NCI-H1092 (cell line): ENCODE results near the gene CDK19.

Experiments
- DNase-seq: peaks from one replicate; lab custom pipeline; 2025; lab: John Stamatoyannopoulos, UW

CDK19 gene

GRCh38 chr6:110575925-110576463 is 239.3 kb downstream of the CDK19 start:
- DNase-seq: no peak

DNA sequence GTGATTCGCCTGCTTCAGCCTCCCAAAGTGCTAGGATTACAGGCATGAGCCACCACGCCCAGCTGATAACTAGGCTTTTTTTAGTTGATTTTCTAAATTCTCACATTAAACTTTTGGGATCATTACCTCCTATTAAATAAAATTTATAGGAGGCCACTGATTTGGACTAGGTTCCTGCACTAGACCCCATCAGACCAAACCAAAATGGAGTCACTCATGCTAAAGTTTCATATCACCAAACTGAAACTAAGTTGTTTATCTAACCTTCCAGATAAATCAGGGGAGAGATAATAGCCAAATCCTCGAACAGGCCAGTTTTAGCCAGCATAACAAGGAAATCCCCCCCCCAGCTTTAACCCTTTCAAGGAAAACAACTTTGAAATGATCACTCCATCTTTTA is 240.5 kb downstream of the CDK19 start:
- no peak for DNase-seq

DNA sequence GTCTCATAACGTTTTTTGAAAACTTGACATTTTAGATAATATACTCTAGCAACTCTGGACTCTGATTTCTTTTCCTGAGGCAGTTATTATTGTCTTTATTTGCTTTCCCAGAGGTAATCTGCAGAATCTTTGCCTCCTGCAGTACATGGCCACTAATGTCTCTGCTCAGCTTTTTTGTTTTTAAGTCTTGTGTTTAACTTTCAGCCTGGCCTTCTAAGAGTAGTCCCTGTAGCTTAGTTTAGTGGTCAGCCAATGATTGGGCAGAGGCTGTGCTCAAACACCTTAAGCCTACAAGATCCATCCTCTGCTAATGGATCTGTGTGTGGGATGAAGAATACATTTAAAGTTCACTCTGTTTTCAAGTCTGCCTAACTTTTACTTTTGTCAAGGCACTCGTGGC is 241.7 kb downstream of the CDK19 start:
- no peak for DNase-seq

- DNase-seq: no peak
These were observed 242.1 kb downstream of the CDK19 start for GRCh38 chr6:110573136-110573535.

DNA sequence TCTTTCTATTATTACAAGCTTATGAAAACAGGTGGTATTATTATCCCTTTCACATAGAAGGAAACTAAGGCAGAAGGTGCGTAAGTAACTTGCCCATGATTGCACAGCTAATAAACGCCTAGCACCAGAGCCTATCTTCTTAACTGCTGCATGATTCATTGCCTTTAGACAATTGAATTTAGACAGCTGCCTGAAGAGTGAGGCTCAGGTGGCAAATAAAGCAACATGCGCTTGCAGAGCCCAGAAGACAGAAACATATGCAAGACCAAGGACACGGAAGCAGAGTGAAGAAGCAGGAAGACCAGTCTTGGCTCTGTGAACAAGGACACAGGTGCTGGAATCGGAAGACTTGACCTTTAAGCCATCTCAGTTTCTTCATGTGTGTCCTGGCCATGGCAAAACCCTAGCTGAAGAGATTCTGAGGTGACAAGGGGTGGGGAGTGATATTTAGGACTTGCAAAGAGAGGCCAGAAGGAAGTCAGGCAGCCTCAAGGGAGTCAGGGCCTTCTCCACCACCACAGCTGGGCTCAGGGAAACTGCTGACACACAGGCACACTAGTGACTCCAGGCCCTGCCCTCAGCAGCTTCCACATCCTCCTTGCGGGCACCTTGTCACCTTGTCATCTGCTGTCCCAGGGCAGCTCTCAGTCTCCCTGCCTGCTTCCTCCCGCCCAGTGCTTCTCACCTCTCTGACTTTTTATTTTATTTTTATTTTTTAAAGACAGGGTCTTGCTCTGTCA is 247.1 kb downstream of the CDK19 start:
- no peak for DNase-seq

GRCh38 chr6:110566346-110567125 is 248.7 kb downstream of the CDK19 start:
- DNase-seq: no peak

DNA sequence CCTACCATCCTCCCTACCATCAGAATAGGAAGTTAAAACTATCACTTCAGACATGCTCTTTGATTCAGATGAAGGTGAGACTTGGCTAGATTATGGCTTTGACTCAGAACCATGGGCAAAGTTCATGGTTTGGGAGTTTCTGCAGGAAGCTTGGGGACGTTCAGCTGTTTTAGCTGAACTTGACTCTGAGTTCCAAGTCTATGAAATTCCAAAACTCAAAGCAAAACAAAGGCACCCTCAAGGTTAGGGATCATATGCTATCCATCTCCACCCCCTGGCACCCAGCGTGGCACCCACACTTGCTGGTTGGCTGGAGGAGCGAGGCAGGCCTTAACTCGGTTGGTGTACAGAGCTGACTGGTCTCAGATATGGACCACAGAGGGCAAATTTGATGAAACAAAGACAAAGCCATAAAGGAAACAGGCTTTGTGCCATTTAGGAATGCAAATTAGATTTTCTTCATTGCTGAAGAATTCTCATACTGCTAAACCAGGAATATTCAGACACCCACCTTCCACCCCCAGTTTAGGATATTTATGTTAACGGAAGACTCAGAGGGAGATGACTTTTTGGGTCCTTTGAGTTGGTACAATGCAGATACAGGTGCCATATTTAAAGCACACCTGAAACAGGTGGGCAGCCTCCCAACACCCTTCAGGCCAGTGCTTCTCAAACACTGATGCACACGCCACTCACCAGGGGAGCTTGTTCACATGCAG is 250.4 kb downstream of the CDK19 start:
- no peak for DNase-seq

- peak; percentile 0 for DNase-seq
These were observed 251.6 kb downstream of the CDK19 start for GRCh38 chr6:110563711-110564110.

DNA sequence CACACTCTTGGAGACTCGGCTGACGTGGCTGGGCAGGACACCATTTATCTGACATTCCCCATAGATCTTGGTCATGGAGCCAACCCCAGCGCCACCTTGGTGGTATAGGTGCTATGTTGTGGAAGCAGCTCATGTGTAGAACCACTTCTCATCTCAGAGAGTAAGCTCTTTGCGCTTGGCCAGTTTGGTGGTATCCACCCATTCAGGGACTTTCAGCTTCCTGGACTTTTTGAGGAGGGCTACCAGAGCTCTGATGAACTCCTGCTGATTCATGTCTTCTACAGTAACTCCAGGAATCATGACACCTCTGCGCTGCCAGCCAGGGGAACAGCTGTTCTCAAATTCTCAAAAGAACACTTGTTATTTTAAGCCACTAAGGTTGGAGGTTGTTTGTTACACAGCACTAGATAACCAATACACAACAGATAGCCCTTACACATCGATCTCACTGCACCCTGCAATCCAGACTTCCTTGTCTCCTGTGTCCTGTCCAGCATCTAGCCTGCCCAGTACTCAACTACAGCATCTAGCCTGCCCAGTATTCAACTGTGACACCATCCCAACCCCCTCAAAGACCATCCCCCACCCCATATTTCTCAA is 252.9 kb downstream of the CDK19 start:
- DNase-seq: no peak

GRCh38 chr6:110561696-110562095 is 253.6 kb downstream of the CDK19 start:
- no peak for DNase-seq

DNA sequence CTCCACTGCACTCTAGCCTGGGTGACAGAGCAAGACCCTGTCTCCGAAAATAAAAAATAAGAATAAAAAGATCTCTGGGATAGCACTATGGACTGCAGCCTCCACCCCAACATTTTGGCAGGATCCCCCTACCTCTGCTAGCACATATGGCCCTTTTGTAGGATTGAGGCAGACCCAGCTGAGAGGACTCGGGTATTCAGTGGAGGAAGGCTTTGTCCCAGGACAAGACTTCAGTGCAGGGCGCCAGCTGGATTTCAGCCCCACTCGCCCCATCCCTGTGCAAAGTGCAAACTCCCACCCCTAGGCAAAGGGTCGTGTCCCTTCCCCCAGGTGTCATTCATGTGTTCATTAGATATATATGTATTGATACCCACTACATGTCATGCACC is 254.3 kb downstream of the CDK19 start:
- no peak for DNase-seq

GRCh38 chr6:110560239-110561007 is 254.8 kb downstream of the CDK19 start:
- no peak for DNase-seq
